Activated CD4-positive, CD25-positive, alpha-beta regulatory T cell treated with anti-CD3 and anti-CD28 coated beads, Interleukin-2, amount 50 U/mL, for 72 hours (primary cell): Measurements from ENCODE around the gene ROBO3.

Source experiments
- DNase-seq: peaks from one replicate; pipeline ENCODE4 v3.0.0; 2021

ROBO3 gene

GRCh38 chr11:124846070-124846673 is 19.1 kb upstream of the ROBO3 start:
- no peak for DNase-seq

- no peak for DNase-seq
These were observed 6.1 kb upstream of the ROBO3 start for GRCh38 chr11:124859171-124859570.

- DNase-seq = no peak
These were observed 3.6 kb upstream of the ROBO3 start for GRCh38 chr11:124861670-124862069.

- no peak for DNase-seq
These were observed 2.0 kb upstream of the ROBO3 start for GRCh38 chr11:124863137-124863825.

GRCh38 chr11:124863826-124864165 is 1.4 kb upstream of the ROBO3 start:
- no peak for DNase-seq

- DNase-seq = no peak
These were observed 898 bp upstream of the ROBO3 start for GRCh38 chr11:124864176-124864891.

GRCh38 chr11:124864892-124865180 is 396 bp upstream of the ROBO3 start:
- DNase-seq = no peak

- DNase-seq = peak; percentile 58
These were observed 945 bp downstream of the ROBO3 start for GRCh38 chr11:124865902-124866851.

- DNase-seq = no peak
These were observed 2.5 kb downstream of the ROBO3 start for GRCh38 chr11:124867700-124868099.

GRCh38 chr11:124868331-124869274 is 3.4 kb downstream of the ROBO3 start:
- no peak for DNase-seq

- DNase-seq = no peak
These were observed 4.1 kb downstream of the ROBO3 start for GRCh38 chr11:124869331-124869730.

- no peak for DNase-seq
These were observed 4.7 kb downstream of the ROBO3 start for GRCh38 chr11:124869856-124870387.

GRCh38 chr11:124870430-124870829 is 5.2 kb downstream of the ROBO3 start:
- no peak for DNase-seq

GRCh38 chr11:124872280-124872679 is 7.0 kb downstream of the ROBO3 start:
- DNase-seq = no peak

GRCh38 chr11:124872741-124873140 is 7.5 kb downstream of the ROBO3 start:
- DNase-seq = no peak

- DNase-seq = no peak
These were observed 8.7 kb downstream of the ROBO3 start for GRCh38 chr11:124873951-124874350.

GRCh38 chr11:124874571-124875255 is 9.5 kb downstream of the ROBO3 start:
- no peak for DNase-seq

- no peak for DNase-seq
These were observed 10.2 kb downstream of the ROBO3 start for GRCh38 chr11:124875401-124875800.

- DNase-seq = peak; percentile 79
These were observed 10.9 kb downstream of the ROBO3 start for GRCh38 chr11:124875943-124876817.
